CMK (cell line): ENCODE data around the gene MKNK1.

Experiments used
- DNase-seq: peaks from one replicate; pipeline ENCODE4 v3.0.0-alpha.2; 2010; ENCODE audit warnings: low read depth

MKNK1 gene

DNA sequence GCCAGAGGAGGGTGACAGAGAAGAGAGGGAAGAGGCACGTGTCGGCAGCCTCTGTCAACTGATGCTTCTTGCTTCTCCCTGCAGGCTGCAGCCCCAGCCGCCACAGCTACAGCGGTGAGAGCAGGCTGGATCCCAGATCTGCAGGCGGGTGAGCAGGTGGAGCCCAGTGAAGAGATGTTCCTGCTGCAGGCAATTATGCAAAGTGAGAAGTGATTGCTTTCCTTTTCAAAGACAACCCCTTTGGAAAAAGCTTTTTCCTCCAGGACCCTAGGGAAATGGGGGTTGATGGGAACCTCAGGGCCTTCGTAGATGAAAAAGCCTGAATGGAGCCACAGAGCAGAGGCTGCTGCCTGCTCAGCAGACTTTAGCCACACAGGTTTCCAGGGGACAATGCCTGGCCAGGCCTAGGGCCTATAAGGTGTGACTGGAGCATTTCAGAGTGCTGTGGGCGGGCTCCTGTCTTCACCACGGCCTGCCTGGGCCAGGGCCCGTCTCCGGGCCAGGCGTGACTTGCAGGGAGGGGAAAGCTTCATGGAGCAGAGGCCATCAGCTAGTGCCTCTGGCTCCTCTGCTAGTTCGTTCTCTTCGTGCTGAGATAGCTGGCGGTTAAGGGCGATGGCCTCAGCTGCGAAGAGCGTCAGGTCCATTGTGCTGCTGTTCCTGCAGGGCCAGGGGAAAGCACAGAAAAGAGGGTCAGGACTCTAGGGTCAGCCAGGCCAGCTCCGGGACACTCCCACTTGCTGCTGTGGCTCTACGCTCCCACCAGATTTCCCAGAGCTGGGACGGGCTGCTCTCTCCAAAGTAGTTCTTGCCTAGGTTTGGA is 45.7 kb downstream of the MKNK1 start:
- DNase-seq = no peak

DNA sequence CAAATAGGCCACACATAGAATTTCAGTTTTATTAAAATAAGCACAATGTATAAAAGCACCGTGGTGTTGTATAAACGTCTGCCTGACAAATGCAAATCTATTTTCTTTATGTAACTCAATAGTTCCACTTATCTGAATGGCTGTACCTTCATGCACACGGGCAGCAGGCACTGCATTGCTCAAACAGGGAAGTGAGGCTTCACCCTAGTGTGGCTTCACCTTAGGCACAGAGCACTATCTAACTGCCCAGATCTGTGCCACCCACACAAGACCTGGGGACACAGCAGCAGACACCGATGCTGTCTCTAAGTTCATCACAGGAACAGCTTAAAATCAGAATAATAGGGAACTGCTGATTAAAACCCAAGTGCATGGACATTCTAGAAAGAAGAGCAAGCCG is 46.7 kb downstream of the MKNK1 start:
- no peak for DNase-seq

DNA sequence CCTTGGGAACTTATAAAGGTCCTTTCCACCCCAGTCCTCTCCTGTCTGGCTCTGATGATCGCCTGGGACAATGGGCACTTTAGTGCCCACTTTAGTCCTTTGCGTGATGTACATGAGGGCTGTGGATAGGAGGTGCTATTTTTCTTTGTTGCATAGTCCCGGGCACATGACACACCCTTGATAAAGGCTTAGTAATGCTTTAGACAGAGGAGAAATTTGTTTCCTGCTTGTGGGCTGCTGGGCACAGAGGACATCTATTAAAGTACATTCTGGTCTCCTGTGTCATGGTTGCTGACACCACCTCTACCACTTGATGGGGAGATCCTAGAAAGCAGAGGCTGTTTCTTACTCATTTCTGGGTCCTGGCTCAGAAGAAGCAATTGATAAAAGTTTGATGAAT is 47.2 kb downstream of the MKNK1 start:
- no peak for DNase-seq

DNA sequence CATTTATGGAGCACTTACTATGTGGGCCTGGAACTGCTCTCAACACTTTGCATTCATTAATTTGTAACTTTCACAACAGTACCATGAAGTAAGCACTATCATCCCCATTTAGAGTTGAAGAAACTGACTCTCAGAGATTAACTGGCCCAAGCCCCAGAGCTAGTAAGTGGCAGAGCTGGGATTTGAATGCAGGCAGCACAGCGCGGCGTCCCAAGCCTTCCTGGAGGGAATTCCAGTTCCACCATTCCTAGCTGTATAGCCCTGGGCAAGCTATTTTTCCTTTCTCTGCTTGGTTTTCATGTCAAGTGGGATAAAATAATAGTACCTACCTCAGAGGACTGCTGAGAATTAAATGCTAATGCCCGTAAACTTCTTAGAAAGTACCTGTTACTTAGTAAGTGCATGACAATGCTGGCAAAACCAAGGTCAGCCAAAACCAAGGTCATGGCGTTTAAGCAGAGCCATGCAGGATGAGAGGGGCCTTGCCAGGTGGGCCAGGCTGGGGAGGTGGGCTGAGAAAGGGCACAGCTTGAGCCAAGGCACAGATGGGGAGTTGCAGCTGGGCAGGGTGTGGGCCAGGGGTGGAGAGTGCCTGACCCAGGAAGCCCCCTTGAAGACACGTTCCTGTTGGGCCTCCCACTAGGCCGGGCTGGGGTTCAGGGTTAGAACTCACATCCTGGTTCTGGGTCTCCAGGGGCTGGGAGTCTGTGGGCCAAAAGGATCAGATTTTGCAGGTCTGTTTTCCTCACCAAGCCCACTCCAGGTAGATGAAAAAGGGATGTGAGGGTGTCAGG is 48.0 kb downstream of the MKNK1 start:
- no peak for DNase-seq

DNA sequence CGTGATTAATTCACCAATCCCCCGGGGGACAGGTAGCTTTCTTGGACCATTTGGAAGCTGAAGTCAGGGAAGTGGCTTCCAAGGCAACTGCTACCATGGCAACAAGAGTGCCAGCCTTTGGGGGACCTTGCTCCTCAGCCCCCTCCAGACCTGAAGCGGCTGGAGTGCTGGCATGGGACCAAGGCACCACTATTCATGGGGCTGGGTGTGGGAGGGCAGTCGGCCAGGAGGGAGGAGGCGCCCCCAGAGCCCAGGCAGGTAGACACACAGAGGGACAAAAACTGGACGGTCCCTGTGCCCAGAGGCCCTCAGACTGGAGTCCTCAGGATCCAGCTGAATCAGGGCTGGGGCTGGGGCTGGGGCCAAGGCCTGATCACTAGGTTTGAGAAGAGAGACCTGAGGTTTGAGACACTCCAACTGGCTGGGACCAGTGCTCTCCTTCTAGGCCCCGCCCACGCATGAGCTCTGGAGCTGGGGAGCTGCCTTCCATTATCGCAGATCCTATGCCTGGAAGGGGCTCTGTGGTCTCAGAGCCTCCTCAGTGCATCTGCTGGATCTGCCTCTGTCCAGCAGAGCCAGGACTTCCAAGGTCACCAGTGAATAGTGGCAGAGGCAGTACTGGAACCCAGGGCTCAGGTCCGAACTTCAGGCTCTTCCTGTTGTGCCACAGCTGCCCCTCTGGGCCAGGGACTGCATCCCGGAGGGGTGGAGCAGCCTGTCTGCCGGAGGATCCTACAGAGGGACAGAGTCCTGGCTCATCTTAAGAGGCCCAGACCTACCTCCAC is 49.3 kb downstream of the MKNK1 start:
- no peak for DNase-seq

DNA sequence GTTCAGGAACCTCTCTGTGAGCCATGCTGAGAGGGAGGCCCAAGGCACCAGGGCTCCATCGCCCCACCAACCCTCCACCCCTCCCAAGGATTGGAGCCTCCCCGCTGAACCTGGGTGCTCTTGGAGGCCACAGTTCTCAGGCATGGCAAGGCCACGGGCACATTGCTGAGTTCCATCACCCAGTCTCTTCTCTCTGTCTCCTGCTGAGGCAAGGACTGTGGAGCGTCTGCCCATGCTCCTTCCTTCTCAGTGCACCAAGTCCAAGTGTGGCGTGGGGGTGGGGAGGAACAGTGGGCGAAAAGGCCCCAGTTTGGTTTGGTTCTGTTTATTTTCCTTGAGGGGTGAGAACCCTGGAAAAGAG is 49.9 kb downstream of the MKNK1 start:
- DNase-seq = no peak

DNA sequence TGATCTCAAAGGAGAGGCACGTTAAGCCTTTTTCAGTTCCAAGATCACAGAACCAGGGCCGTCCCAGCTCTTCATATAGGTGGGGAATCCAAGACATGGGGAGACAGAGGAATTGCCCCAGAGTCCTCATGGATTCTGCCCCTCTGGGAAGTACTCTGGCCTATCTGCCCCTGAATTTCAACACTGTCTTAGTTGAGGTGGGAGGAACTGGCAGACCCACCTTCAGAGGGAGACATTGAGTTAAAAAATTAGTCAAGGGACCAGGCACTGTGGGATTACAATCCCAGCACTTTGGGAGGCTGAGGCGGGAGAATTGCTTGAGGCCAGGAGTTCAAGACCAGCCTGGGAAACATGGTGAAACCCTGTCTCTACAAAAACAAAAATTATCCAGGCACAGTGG is 50.6 kb downstream of the MKNK1 start:
- no peak for DNase-seq

DNA sequence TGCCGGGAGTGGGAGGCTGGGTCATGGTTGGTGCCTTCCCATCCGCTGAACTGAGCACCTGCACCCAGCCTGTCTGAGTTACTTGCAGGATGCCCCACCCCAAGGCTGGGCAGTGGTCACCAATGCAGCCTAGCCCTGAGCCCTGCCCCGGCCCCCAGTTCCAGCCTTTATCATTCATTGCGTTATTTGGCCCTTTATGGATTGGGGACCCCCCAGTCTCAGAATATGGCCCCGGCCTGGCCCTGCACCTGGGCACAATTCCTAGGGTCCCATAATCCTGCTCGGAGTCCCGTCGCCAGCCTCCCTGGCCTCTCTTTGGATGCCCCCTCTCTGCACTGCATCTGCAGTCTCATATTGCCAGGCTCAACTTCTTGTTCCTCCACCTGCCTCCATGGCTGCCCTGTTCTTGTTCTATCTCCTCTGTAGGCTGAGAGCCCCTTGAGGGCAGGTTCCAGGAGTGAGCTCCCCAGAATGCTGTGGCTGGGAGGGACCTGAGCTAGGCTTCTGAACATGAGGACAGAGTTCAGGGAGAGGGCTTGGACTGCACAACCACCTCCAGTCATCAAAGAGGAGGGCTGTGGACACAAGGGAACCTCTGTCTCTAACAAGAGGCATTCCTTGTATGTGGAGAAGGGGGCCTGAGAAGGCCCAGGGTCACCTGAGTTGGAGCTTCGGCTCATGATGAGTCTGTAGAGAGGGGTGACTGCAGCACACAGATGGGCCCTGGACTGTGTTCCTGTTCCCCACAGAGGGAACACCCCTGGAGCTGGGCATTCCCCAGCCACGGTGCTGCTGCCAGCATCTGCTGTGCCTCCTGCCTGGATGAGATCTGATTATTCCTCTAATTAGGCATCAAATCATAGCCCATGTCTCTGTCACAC is 51.5 kb downstream of the MKNK1 start:
- no peak for DNase-seq

DNA sequence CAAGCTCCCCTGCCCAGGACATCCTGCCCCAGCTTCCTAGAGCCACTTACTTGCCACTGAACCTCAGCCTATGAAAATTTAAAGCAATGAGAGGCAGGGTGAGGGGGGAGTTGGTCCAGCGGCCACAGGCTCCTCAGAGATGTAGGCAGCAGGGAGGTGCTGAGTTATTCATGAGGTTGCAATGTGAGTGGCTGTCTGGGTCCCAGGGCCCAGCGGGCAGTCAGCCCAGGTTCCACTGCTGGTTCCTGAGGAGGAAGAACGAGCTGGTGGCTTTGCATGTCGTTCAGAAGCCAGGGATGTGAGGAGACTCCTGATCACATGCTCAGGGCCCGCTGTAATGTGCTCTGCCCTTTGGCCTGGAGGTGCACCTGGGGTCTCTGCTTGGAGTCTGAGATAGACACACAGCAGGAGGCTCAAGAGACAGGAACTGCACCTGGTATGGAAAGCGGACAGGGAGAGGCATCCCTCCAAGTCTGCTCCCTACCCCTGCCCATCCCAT is 52.4 kb downstream of the MKNK1 start, which contains the start of gene KNCN:
TSS of gene KNCN (minus strand) at position 51 of the 499 bp plus-strand sequence. CDS start 432 bp downstream, outside the sequence.
- DNase-seq = no peak

DNA sequence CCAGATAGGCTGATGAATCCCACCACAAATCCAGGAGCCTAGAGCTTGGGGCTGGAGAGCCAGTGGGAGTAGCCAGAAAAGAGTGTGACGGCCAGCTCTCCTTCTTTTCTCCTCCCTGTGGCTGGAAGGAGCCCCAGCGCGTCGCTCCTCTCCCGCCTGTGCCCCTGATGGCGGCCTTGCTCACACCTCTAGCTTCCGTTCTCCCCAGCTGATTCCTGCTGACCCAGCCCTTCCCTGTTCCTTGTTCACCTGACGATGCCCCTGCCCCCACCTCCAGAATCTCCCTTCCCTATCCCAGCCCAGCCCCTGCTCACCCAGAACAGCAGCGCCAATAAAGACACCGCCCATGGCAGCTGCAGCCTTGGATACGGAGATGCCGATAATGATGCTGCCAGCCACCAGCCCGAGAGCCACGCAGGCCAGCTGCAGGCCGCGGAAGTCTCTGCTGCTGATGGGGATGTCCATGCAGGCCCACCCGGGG is 53.3 kb downstream of the MKNK1 start:
- no peak for DNase-seq

DNA sequence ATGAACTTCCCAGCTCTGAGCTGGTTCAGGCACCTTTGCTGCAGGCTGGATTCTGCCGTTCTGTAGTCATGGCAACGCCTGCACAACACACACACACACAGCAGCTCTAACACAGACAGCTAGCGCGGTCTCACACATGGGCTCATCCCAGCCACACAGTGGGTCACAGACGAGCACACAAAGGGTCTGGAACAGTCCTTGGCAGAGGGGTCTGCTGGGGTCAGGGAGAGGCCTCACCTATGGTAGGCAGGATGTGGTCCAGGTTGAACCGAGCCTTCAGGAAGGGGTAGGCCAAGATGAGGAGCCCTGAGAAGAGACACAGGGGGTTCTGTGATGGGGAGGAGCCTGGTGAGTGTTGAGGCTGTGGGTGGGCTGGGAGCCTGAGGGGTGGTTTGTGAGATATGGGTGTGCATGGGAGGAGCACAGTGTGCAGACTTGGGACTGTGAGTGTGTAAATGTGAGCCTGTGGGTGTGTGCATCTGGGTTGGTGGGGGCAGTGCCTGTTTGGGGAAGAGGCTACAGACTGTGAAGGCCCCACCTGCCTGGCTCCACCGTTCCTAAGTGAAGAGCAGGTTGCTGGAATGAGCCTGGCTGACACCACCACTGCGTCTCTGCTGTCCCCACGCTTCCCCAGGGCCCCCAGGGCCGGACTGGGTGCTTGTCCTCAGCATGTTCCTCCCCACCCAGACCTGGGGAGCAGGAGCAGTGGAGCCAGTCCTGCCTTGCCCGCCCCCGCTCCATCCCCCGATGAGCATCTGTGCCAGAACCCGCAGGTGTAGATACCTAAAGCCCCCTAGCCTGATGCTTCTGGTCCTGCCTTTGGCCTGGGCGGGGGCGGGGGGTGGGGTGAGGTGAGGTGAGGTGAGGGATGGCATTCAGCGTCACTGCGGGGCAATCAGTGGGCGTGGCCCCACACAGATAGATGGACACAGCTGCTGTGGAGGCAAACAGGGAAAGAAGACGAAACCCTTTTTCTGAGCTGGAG is 54.1 kb downstream of the MKNK1 start:
- DNase-seq = no peak

DNA sequence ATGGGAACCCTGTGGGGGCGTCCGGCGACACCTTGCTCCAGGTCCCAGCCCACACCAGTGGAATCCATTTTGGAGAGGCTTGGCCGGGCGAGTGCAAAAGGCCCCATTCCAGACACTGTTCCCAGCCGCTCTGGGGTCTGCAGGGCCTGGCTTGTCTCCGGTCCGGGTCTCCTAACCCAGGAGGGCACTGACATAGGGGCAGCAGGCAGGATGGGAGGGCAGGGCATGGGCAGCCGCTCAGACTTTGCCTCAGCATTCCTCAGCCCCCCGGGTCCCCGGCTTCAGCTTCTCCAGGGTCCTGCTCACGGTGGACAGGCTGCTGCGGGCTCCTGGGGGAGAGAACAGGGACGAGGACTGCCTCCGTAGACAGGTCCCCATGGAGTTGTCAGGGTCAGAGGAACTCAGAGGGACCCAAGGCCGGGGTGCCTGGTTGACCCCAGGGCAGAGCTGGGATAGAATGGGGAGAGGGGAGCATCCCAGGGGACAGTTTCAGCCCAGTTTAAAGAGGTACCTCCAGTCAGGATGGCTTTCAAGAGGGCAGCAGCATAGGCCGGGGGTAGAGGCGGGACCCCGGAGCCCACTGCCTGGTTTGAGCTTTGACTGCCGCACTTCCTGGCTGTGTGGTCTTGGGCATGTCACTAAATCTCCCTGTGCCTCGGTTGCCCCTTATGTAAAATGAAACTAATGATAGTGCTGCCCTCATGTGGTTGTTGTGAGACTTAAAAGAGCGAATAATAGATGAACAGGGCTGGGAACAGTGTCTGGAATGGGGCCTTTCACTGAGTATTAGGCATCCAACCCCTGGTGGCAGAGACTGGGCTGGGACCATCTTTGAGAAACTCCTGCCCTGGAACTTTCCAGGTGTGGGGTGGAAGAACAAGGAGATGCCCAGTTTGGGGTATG is 56.3 kb downstream of the MKNK1 start:
- no peak for DNase-seq

DNA sequence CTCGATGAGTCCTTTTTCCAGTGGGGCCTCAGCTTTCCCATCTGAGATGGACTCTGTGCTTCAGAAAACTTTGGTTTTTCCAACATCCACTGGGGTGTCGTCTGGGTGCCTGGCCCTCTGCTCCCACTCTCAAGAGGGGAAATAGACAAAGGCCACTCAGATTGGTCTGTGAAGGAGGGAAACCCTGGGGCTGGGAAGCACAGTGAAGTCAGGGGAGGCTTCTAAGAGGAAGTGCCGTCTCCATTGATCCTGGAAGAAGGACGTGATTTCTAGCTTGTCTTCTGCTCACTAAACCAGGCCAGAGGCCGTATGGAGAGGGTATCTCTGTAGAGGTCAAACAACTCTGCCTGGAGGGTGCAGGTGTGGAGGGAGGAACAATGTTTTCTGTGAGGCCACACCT is 57.9 kb downstream of the MKNK1 start:
- DNase-seq = no peak

DNA sequence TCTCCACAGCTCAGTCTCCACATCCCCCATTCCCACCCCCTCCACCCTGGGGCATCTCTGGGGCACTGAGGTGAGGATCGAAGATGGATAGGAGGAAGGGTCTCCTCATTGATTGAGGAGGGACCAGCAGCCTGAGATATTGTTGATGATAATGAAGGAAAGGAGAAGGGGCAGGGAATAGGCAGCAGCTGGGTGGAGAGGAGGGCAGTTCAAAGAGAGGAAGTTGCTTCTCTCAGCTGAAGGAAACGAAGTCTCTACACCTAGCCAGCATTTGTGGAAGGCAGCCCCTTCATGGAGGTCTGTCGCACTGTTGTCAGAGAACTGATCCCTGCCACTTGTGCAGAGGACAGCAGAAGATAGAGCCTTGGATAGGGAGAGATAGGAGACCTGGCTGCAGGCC is 58.3 kb downstream of the MKNK1 start:
- DNase-seq = no peak

DNA sequence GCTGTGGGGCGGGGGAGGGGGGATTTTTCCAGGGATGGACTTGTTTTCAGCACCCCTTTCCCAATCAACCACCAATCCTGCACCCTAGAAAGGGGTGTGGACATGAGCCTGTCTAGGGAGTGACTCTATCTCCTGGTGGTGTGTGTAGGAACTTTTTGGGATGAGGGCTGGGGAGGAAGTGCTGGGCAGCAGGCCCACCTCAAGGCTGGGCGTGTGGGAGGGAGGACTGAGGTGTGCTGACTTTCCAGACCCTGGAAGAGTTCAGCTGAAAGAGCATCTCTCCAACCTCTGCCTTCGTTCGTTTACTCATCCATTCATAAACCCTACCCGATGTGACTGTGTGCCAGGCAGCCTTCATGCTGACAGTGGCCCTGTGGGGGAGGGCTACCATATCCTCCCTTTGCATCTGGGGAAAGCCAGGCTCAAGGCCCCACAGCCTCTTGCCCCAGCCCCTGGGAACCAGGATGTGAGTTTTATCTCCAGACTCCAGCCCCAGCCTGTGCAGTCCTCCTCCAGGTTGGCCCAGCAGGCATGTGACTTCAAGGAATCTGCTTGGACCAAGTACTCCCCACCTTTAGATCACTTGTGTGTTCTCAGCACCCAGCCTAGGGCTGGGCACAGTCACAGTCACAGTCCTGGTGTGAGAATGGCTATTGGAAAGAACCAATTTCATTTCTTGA is 59.4 kb downstream of the MKNK1 start:
- DNase-seq = no peak

DNA sequence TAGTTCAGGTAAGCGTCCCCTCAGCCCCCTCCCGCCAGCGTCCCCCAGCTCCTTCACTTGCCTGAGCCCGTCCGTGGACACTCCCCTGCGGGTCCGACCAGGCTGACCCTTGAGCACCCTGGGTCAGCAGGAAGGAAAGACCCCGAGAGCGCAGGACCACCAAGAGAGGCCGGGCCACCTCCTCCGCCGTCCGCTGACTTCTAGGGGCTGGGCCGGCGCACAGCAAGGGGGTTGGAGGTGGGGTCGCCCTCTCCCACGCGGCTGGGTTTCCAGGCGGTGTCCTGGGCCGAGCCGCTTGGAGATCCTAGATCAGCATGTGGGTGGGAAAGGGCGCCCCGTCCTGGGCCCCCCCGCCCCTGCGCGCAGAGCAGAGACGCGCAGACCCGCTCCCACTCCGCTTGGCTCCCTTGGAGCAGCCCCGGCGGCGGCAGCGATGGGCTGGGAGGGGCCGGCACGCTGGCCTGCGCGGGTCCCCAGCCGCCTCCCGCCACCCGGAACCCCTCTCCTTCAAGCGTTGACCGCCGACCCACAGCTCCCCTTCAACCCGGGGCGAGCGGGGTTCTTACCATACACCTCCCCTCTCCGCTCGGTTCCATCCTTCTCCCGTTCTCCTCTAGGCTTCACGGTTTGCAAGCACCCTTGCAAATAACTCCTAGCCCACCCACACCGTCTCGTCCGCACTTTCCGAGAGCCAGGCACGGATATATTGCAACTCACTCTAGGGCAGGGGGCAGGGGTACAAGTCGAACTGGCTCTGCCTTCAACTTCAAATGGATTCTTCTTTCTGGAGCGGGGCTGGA is 60.1 kb downstream of the MKNK1 start:
- no peak for DNase-seq

DNA sequence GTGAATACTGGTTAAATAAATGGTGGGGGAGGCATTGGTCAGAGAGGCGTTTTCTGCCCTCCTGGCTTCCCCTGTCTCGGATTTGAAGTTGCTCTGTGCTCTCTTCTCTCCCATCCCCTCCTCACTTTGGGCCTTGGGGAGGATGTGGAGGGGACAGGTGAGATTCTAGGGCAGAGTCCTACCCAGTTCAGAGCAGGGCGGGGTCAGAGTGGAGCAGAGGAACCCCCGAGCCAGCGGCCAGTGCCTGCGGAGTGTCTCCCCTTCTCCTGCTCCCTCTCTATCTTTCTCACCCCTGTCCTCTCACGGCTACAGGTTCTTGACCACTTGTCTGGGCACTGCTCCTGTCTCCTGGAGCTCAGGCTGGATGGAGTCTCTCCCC is 60.7 kb downstream of the MKNK1 start:
- DNase-seq = no peak

DNA sequence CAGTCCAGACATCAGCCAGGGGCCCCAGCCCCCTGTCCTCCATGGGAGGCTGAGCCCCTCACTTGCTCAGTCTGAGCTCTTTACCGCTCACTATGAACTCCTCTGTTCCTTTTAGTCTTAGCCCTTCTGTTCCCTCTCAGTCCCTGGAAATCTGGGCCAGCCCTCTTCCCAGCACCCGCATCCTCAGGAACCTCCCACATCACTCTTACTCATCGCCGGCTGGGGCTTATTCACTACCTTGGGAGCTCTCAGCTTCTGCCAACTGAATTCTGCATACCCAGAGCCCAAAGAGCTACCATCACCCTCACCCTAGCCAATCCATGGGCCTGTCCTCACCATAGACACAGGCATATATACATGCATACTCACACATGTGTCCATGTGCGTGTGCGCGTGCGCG is 64.1 kb downstream of the MKNK1 start:
- no peak for DNase-seq
